Heart left ventricle (tissue), 16 donors: ENCODE results near the gene WWOX. TPM values are rescaled to one million over a fixed set of nuclear protein-coding genes. Genes with fewer than 3 reads are reported as not detected.

ENCODE experiments used
- ATAC-seq, 4 donors: fragments of 200-7000 bp; cut with Tn5 transposase; one replicate each; pipeline ENCODE4 v1.9.1; 2020 to 2022; ENCODE audit warnings: moderate library complexity in 4 of 4, mild to moderate bottlenecking in 3 of 4, moderate number of reproducible peaks in 1 of 4
- DNase-seq, 5 donors: peaks; one replicate each; pipeline ENCODE4 v3.0.0-alpha.2; 2020
- H3K27ac ChIP-seq, 12 donors: fragments of 200-600 bp; sonication (generic) in 4 of 12; one replicate each; pipeline versions ENCODE4 v1.5.0 to v1.8.0; 2016 to 2022; ENCODE audit warnings: mild to moderate bottlenecking in 2 of 12
- H3K27me3 ChIP-seq, 9 donors: fragments of 200-600 bp; sonication (generic) in 2 of 9; one replicate each; pipeline versions ENCODE4 v1.5.1 to v1.8.0; 2016 to 2022; ENCODE audit warnings: mild to moderate bottlenecking in 3 of 9
- H3K36me3 ChIP-seq, 9 donors: fragments of 200-600 bp; sonication (generic) in 2 of 9; one replicate each; pipeline versions ENCODE4 v1.5.0 to v1.8.0; 2018 to 2022; ENCODE audit warnings: mild to moderate bottlenecking in 2 of 9
- H3K4me1 ChIP-seq, 12 donors: fragments of 200-600 bp; sonication (generic) in 4 of 12; one replicate each; pipeline versions ENCODE4 v1.5.0 to v1.8.0; 2016 to 2022; ENCODE audit warnings: mild to moderate bottlenecking in 3 of 12
- H3K4me3 ChIP-seq, 12 donors: fragments of 200-600 bp; sonication (generic) in 4 of 12; one replicate each; pipeline versions ENCODE4 v1.5.0 to v1.8.0; 2017 to 2022; ENCODE audit warnings: mild to moderate bottlenecking in 9 of 12, moderate library complexity in 4 of 12
- H3K9me3 ChIP-seq, 12 donors: fragments of 200-600 bp; sonication (generic) in 4 of 12; one replicate each; pipeline versions ENCODE4 v1.5.0 to v1.8.0; 2016 to 2022; ENCODE audit warnings: mild to moderate bottlenecking in 1 of 12
- POLR2A ChIP-seq, 2 donors: fragments of 450-650 bp; IDR thresholded peaks; one replicate each; pipeline ENCODE4 v1.6.1; 2017; ENCODE audit warnings: antibody characterized with exemption in 2 of 2, mild to moderate bottlenecking in 2 of 2, moderate library complexity in 2 of 2
- WGBS, 4 donors: extraction: QIAGEN DNeasy Blood & Tissue Kit in 2 of 4; methylation state at CpG; one replicate each; pipeline versions ENCODE4 v1.1.5 to v1.1.7; 2013 to 2018; 5-methylcytosine and 5-hydroxymethylcytosine counted together
- intact Hi-C, 10 donors: fragments of 100-400 bp; cut with DNase I; formaldehyde crosslinking; loops; one replicate each; pipeline versions ENCODE4 v1.11.1 to v1.14.2; 2022
- polyA plus RNA-seq, 2 donors: library from polyadenylated mRNA; stranded (reverse); fragments of 200-250 nt; gene quantifications; one replicate each; pipeline ENCODE4 v1.2.3, GENCODE V29; 2013
- total RNA-seq, 9 donors: library from RNA; depleted of rRNA in 2 of 9; stranded (reverse); fragments of >200 nt in 2 of 9; fragmentation: NEBNext Ultra II Directional in 3 of 9; extraction: Animal tissue kit (Norgen Biotek cat#: 25700) in 3 of 9; gene quantifications; one replicate each; pipeline versions ENCODE4 v1.1.0 to v1.2.4, GENCODE V29; 2016 to 2023
- TF ChIP-seq, protein P1 (sequence below), 12 donors: fragments of 200-600 bp; sonication (generic) in 4 of 12; IDR thresholded peaks; one replicate each; pipeline versions ENCODE4 v1.5.0 to v1.8.0; 2018 to 2022; ENCODE audit warnings: antibody characterized with exemption in 12 of 12, mild to moderate bottlenecking in 5 of 12
- donor health status: ischemic (EF 13 %, LVEDD 7.1; RV severe dilation, severe dysfunction).
- donor health status: healthy with polysubstance abuse.
- donor health status: DM: no; HTN: yes; CAD: no.
- donor health status: DM: no; HTN: no; CAD: no.
- donor health status: ischemic (EF 25% LVEDD 6.9; RV normal size, moderate dysfunction).
- donor health status: ischemic (EF 25% LVEDD 5.7; RV mildly dilated, moderate dysfunction).
- donor health status: healthy.
- donor health status: DM: yes; HTN: yes; CAD: no.
- donor health status: ischemic (EF 35%, LVEDD 5.7; RV mildly dilated, moderate dysfunction).
- donor health status: nonischemic (EF 11% LVEDD 7.7; RV severe dilation, severe dysfunction).
- donor health status: DM: yes; HTN: yes; CAD: no.
- donor health status: PGD.
- donor health status: ischemic (EF 29% LVEDD 5.4; RV normal size, mild dysfunction).
- donor health status: nonischemic (EF 23%, LVEDD 6.1; RV moderate dilation, normal function).

The WWOX gene
- total and polyA plus RNA-seq, 11 donors, result 4.3 to 18.3 (median 9.1) TPM

DNA sequence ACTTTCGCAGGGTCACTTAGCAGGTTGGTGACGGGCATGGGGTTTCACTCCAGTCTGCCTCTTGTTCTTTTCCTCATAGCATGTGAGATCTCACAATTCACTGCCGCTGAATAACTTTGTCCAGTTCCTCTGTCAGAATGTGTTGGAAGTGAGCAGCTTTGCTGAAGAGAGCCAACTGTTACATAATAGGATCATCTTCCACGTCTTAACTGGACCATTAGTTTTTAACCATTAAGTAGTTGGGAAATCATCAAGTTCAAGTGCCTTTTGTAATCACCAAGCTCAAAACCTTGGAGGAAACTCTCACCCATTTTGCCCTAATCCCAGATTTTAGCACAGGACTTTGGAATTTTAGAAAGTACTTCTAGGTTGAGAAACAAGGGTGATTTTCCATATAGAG lies 290.6 kb downstream of the WWOX start:
- intact Hi-C loops, result loop anchor here in 1 of 10 donors (10.0 kb wide), 1 partner anchor 155 kb away; no protein-coding TSS in a partner anchor
- Histone ChIP-seq H3K4me1 (peaks cover 0 to 33% (median 11%) of the 10 kb centered on the region in 12 donors), H3K27ac (peak overlapping the region in 1 of 12 donors; percentile 49), H3K4me3 (no peak overlapping the region), H3K9me3 (peaks cover 0 to 12% (median 0%) of the 10 kb centered on the region in 12 donors), H3K36me3 (no peaks in the 10 kb centered on the region), H3K27me3 (no peaks in the 10 kb centered on the region)
- 45 to 55% (median 51%) methylated on average over 4 of the region's 4 CpGs for WGBS, 4 donors
- peak in 2 of 4 donors; percentile 40 to 56 for ATAC-seq
- no peak for DNase-seq
- TF ChIP-seq, protein P1, sequence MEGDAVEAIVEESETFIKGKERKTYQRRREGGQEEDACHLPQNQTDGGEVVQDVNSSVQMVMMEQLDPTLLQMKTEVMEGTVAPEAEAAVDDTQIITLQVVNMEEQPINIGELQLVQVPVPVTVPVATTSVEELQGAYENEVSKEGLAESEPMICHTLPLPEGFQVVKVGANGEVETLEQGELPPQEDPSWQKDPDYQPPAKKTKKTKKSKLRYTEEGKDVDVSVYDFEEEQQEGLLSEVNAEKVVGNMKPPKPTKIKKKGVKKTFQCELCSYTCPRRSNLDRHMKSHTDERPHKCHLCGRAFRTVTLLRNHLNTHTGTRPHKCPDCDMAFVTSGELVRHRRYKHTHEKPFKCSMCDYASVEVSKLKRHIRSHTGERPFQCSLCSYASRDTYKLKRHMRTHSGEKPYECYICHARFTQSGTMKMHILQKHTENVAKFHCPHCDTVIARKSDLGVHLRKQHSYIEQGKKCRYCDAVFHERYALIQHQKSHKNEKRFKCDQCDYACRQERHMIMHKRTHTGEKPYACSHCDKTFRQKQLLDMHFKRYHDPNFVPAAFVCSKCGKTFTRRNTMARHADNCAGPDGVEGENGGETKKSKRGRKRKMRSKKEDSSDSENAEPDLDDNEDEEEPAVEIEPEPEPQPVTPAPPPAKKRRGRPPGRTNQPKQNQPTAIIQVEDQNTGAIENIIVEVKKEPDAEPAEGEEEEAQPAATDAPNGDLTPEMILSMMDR (IDR thresholded peaks at IDR 0.05), result no peak
- TF ChIP-seq POLR2A (IDR thresholded peaks at IDR 0.05), result no peak

GRCh38 chr16:78390508-78391324 lies 291.3 kb downstream of the WWOX start:
- intact Hi-C loops, result loop anchor here in 1 of 10 donors (10.0 kb wide), 1 partner anchor 156 kb away; no protein-coding TSS in a partner anchor
- WGBS, 4 donors, result 48 to 52% (median 49%) methylated on average over 7 of the region's 7 CpGs
- peaks cover 0 to 33% (median 11%) of the 10 kb centered on the region in 12 donors for H3K4me1 ChIP-seq
- no peaks in the 10 kb centered on the region for H3K36me3 ChIP-seq
- DNase-seq (no peak), ATAC-seq (peak in 2 of 4 donors; percentile 22 to 29)
- H3K27ac ChIP-seq, result peak overlapping the region in 2 of 12 donors; percentile 15 to 49
- H3K4me3 ChIP-seq, result no peak overlapping the region
- H3K9me3 ChIP-seq, result peaks cover 0 to 12% (median 0%) of the 10 kb centered on the region in 12 donors
- no peaks in the 10 kb centered on the region for H3K27me3 ChIP-seq
- TF ChIP-seq, protein P1 (IDR thresholded peaks at IDR 0.05), result no peak
- TF ChIP-seq POLR2A (IDR thresholded peaks at IDR 0.05), result no peak

- 75 to 89% (median 78%) methylated on average over 9 of the region's 9 CpGs for WGBS, 4 donors
- Histone ChIP-seq H3K36me3 (no peaks in the 10 kb centered on the region), H3K27ac (peak overlapping the region in 3 of 12 donors; percentile 31 to 52 (median 41)), H3K4me3 (no peak overlapping the region), H3K9me3 (peaks cover 0 to 12% (median 0%) of the 10 kb centered on the region in 12 donors), H3K4me1 (peaks cover 0 to 28% (median 9%) of the 10 kb centered on the region in 12 donors), H3K27me3 (no peaks in the 10 kb centered on the region)
- peak in 3 of 4 donors; percentile 36 to 69 (median 40) for ATAC-seq
- no peak for TF ChIP-seq POLR2A (IDR thresholded peaks at IDR 0.05)
- TF ChIP-seq, protein P1 (IDR thresholded peaks at IDR 0.05), result no peak
- no peak for DNase-seq
- intact Hi-C loops, result loop anchor here in 1 of 10 donors (10.0 kb wide), 1 partner anchor 158 kb away; no protein-coding TSS in a partner anchor
These were observed 293.2 kb downstream of the WWOX start for GRCh38 chr16:78392585-78393195.

DNA sequence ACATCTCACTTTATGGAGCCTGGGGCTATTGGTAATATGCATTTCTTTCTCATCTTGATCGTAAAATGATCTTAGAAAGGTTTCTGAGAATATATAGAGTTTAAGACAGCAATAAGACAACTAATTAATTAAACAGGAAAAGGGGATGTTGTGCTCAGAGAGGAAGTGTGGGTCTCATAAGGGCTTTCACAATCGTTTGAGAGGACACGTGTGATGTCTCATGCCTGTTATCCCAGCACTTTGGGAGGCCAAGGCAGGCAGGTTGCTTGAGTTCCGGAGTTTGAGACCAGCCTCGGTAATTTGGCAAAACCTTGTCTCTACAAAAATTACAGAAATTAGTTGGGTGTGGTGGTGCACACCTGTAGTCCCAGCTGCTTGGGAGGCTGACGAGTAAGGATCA lies 295.6 kb downstream of the WWOX start:
- Histone ChIP-seq H3K9me3 (peaks cover 0 to 12% (median 0%) of the 10 kb centered on the region in 12 donors), H3K4me3 (no peak overlapping the region), H3K27me3 (no peaks in the 10 kb centered on the region), H3K27ac (no peak overlapping the region), H3K36me3 (no peaks in the 10 kb centered on the region), H3K4me1 (peaks cover 0 to 15% (median 2%) of the 10 kb centered on the region in 12 donors)
- WGBS, 4 donors, result 83 to 88% (median 86%) methylated on average over 6 of the region's 6 CpGs
- intact Hi-C loops, result loop anchor here in 1 of 10 donors (10.0 kb wide), 1 partner anchor 160 kb away; no protein-coding TSS in a partner anchor
- no peak for TF ChIP-seq POLR2A (IDR thresholded peaks at IDR 0.05)
- TF ChIP-seq, protein P1 (IDR thresholded peaks at IDR 0.05), result no peak
- ATAC-seq (no peak), DNase-seq (no peak)
